PC-3 (cell line): Measurements from ENCODE around the gene TAS1R2. TPM values are rescaled to one million over a fixed set of nuclear protein-coding genes. Genes with fewer than 3 reads are reported as not detected.

Experiments used
- ATAC-seq: fragments of 200-7000 bp; cut with Tn5 transposase; 2 replicates; pipeline ENCODE4 v1.9.1; 2020; ENCODE audit warnings: mild to moderate bottlenecking, moderate library complexity
- BruUV-seq: library from RNA; stranded (reverse); fragments of 400-500 nt; replicated peaks from 2 replicates; lab custom pipeline; 2021; lab: Mats Ljungman, UMichigan
- CTCF ChIA-PET: fragments of 300-600 bp; sonication (Branson Sonifier 250); formaldehyde crosslinking; loops from one replicate; lab custom pipeline; 2022; ENCODE audit warnings: antibody characterized with exemption; lab: Charles Lee
- POLR2A ChIA-PET: fragments of 300-600 bp; sonication (Branson Sonifier 250); formaldehyde crosslinking; loops from one replicate; lab custom pipeline; 2022; ENCODE audit warnings: antibody characterized with exemption; ENCODE audit not compliant: unreplicated experiment; lab: Charles Lee
- DNase-seq: peaks from one replicate; pipeline ENCODE4 v3.0.0-alpha.2; 2015
- H2AFZ ChIP-seq: fragments of 300-600 bp; sonication (generic); 2 replicates; pipeline ENCODE4 v1.6.0; 2016; ENCODE audit warnings: antibody characterized with exemption, low read length
- H3F3A ChIP-seq: fragments of 300-600 bp; sonication (generic); one replicate; pipeline ENCODE4 v1.6.0; 2017; ENCODE audit warnings: antibody characterized with exemption, low read length, control low read depth, mild to moderate bottlenecking; ENCODE audit not compliant: unreplicated experiment
- H3K27ac ChIP-seq: fragments of 300-600 bp; sonication (generic); 2 replicates; pipeline ENCODE4 v1.5.1; 2016; ENCODE audit warnings: mild to moderate bottlenecking, low read length
- H3K27me3 ChIP-seq: fragments of 300-600 bp; sonication (generic); 2 replicates; pipeline ENCODE4 v1.6.1; 2016; ENCODE audit warnings: low read length, mixed read lengths
- H3K36me3 ChIP-seq: fragments of 300-600 bp; sonication (generic); 2 replicates; pipeline ENCODE4 v1.6.1; 2016; ENCODE audit warnings: low read depth, mixed run types, low read length, mixed read lengths
- H3K4me1 ChIP-seq: fragments of 300-600 bp; sonication (generic); 2 replicates; pipeline ENCODE4 v1.5.1; 2016; ENCODE audit warnings: low read length; ENCODE audit not compliant: insufficient read depth
- H3K4me2 ChIP-seq: fragments of 300-600 bp; sonication (generic); 2 replicates; pipeline ENCODE4 v1.6.0; 2016; ENCODE audit warnings: low read length
- H3K4me3 ChIP-seq: fragments of 300-600 bp; sonication (generic); 2 replicates; pipeline ENCODE4 v1.5.1; 2016; ENCODE audit warnings: mild to moderate bottlenecking, low read length, mixed read lengths
- H3K79me2 ChIP-seq: fragments of 300-600 bp; sonication (generic); 2 replicates; pipeline ENCODE4 v1.6.1; 2017; ENCODE audit warnings: low read length, mixed read lengths
- H3K9ac ChIP-seq: fragments of 300-600 bp; sonication (generic); 2 replicates; pipeline ENCODE4 v1.6.0; 2016; ENCODE audit warnings: mild to moderate bottlenecking, low read length
- H3K9me2 ChIP-seq: fragments of 300-600 bp; sonication (generic); replicated peaks from 2 replicates; pipeline ENCODE4 v1.6.1; 2016; ENCODE audit warnings: mixed run types, low read length, mixed read lengths
- H3K9me3 ChIP-seq: fragments of 300-600 bp; sonication (generic); 2 replicates; pipeline ENCODE4 v1.6.1; 2016; ENCODE audit warnings: low read length, mixed read lengths
- H4K20me1 ChIP-seq: fragments of 300-600 bp; sonication (generic); 2 replicates; pipeline ENCODE4 v1.6.1; 2016; ENCODE audit warnings: low read length, mixed read lengths
- CTCF ChIP-seq: fragments of 300-600 bp; sonication (generic); conservative IDR thresholded peaks from 2 replicates; pipeline ENCODE4 v1.5.1; 2017; ENCODE audit warnings: antibody characterized with exemption, low read depth, mild to moderate bottlenecking, low read length
- EZH2 ChIP-seq: fragments of 300-600 bp; sonication (generic); IDR thresholded peaks from one replicate; pipeline ENCODE4 v1.6.1; 2017; ENCODE audit warnings: antibody characterized with exemption, mild to moderate bottlenecking, low read length; ENCODE audit not compliant: unreplicated experiment
- EZH2phosphoT487 ChIP-seq: fragments of 300-600 bp; sonication (generic); IDR thresholded peaks from 2 replicates; pipeline ENCODE4 v1.6.1; 2018; ENCODE audit warnings: mild to moderate bottlenecking, antibody characterized with exemption, low read length, borderline replicate concordance
- intact Hi-C: fragments of 100-400 bp; cut with micrococcal nuclease; formaldehyde crosslinking; loops from 2 replicates; pipeline ENCODE4 v1.9.0; 2023
- total RNA-seq: library from RNA; depleted of rRNA; stranded (reverse); fragments of >200 nt; gene quantifications from 2 replicates; pipeline ENCODE4 v1.2.3, GENCODE V29; 2014

Gene TAS1R2
- total RNA-seq, 1 experiment from 2014 or later = not detected

DNA sequence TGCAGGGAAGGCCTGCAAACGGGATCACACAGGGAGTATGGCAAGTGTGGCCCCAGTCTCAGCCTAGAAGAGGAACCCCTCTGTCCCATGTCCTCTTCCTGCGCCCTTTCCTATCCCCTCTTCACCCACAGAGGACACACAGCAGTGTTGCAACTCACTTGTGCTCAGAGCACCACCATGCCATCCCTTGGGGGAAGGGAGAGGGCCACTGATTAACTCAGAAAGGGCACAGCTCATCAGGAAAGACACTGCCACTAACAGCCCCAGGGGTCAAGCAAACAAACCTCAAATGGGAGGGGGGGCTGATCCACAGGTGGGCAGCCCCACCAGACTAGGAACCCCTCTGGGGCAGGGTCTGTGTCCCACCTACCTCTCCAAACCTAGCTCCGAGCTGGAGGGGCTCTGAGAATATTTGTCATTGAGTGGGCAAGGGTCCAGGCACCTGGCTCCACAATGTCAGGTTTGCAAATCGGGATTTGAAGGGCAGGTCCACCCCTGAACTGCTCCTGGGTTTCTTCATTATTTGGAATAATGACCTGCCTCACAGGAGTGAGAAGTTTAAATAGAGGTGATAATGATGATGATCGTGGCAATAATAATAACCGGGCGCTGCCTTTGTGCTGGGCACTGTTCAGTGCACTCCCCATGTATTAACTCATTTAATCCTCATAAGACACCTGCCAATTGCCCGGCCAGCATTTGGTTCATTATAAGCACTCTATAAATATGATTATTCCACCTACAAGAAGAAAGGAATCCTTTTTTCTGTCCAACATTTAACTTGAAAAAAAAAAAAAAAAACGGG is 41.9 kb upstream of the TAS1R2 start:
- peaks cover 26% of the 10 kb centered on the region for H3K4me1 ChIP-seq
- H4K20me1 ChIP-seq = no peaks in the 10 kb centered on the region
- ATAC-seq = no peak
- H3K9ac ChIP-seq = peak overlapping the region; percentile 86; the same call in 1 of the 2 replicates
- H3K27ac ChIP-seq = no peak overlapping the region
- no peaks in the 10 kb centered on the region for H3K9me2 ChIP-seq
- intact Hi-C loops = loop anchor here (5.0 to 10.0 kb wide), 2 partner anchors 56 to 343 kb away; partner anchors contain the start of gene IFFO2
- no peaks in the 10 kb centered on the region for H3K9me3 ChIP-seq
- H3K27me3 ChIP-seq = no peaks in the 10 kb centered on the region
- ChIA-PET POLR2A (no interaction called here), CTCF (no interaction called here)
- peaks cover 6% of the 10 kb centered on the region for H3F3A ChIP-seq
- TSS peak; percentile 37 for BruUV-seq
- peaks cover 3% of the 10 kb centered on the region; the same call in 1 of the 2 replicates for H3K36me3 ChIP-seq
- H3K4me3 ChIP-seq = peak overlapping the region; percentile 96
- peak overlapping the region; percentile 93 for H2AFZ ChIP-seq
- peak overlapping the region; percentile 96 for H3K4me2 ChIP-seq
- TF ChIP-seq CTCF (no peak), EZH2phosphoT487 (no peak), EZH2 (no peak)
- H3K79me2 ChIP-seq = peaks cover 4% of the 10 kb centered on the region; the same call in 1 of the 2 replicates
- DNase-seq = no peak

GRCh38 chr1:18900303-18900841 is 40.9 kb upstream of the TAS1R2 start:
- no peak for TF ChIP-seq CTCF
- TF ChIP-seq EZH2 = no peak
- TF ChIP-seq EZH2phosphoT487 = no peak
- H3K4me3 ChIP-seq = no peak overlapping the region
- peaks cover 26% of the 10 kb centered on the region for H3K4me1 ChIP-seq
- no peak overlapping the region for H3K9ac ChIP-seq
- no peaks in the 10 kb centered on the region for H3K9me3 ChIP-seq
- CTCF ChIA-PET = no interaction called here
- H3K36me3 ChIP-seq = no peaks in the 10 kb centered on the region
- no TSS peak for BruUV-seq
- H3K27ac ChIP-seq = no peak overlapping the region
- no peak for DNase-seq
- no peak overlapping the region for H2AFZ ChIP-seq
- no peaks in the 10 kb centered on the region for H4K20me1 ChIP-seq
- POLR2A ChIA-PET = no interaction called here
- ATAC-seq = no peak
- intact Hi-C loops = loop anchor here (5.0 to 10.0 kb wide), 2 partner anchors 57 to 344 kb away; partner anchors contain the start of gene IFFO2
- H3F3A ChIP-seq = peaks cover 6% of the 10 kb centered on the region
- peaks cover 4% of the 10 kb centered on the region; the same call in 1 of the 2 replicates for H3K79me2 ChIP-seq
- no peak overlapping the region for H3K4me2 ChIP-seq
- H3K27me3 ChIP-seq = no peaks in the 10 kb centered on the region
- H3K9me2 ChIP-seq = no peaks in the 10 kb centered on the region
